ENCODE measurements around the gene KANK4. TPM values are rescaled to one million over a fixed set of nuclear protein-coding genes. Genes with fewer than 3 reads are reported as not detected.
"Not testable (repeated sequence)": the region's sequence is repeated elsewhere in the genome, so short reads cannot be mapped to it uniquely, and the experiment has no call there.

Gene KANK4
- polyA plus RNA-seq, 4 donors = 19.2 to 29.4 (median 21.5) TPM

GRCh38 chr1:62276791-62277190 is 42.4 kb downstream of the KANK4 start:
- no peak for DNase-seq (ENCODE audit: low read depth in 4 of 4, low spot score in 3 of 4)

- DNase-seq (ENCODE audit: low read depth in 4 of 4, low spot score in 3 of 4) = no peak
Measured at GRCh38 chr1:62274496-62275485, 44.4 kb downstream of the KANK4 start.

- DNase-seq (ENCODE audit: low read depth in 4 of 4, low spot score in 3 of 4) = no peak
Measured at GRCh38 chr1:62273953-62274352, 45.3 kb downstream of the KANK4 start.

- no peak for DNase-seq (ENCODE audit: low read depth in 4 of 4, low spot score in 3 of 4)
Measured at GRCh38 chr1:62271948-62272728, 47.1 kb downstream of the KANK4 start.

- no peak for DNase-seq (ENCODE audit: low read depth in 4 of 4, low spot score in 3 of 4)
Measured at GRCh38 chr1:62271134-62271533, 48.1 kb downstream of the KANK4 start.

GRCh38 chr1:62269851-62270495 is 49.3 kb downstream of the KANK4 start:
- no peak for DNase-seq (ENCODE audit: low read depth in 4 of 4, low spot score in 3 of 4)

- DNase-seq (ENCODE audit: low read depth in 4 of 4, low spot score in 3 of 4) = no peak
Measured at GRCh38 chr1:62269439-62269838, 49.8 kb downstream of the KANK4 start.

GRCh38 chr1:62268315-62268714 is 50.9 kb downstream of the KANK4 start:
- no peak for DNase-seq (ENCODE audit: low read depth in 4 of 4, low spot score in 3 of 4)

GRCh38 chr1:62265956-62266935 is 53.0 kb downstream of the KANK4 start:
- no peak for DNase-seq (ENCODE audit: low read depth in 4 of 4, low spot score in 3 of 4)

GRCh38 chr1:62263814-62264353 is 55.4 kb downstream of the KANK4 start:
- no peak for DNase-seq (ENCODE audit: low read depth in 4 of 4, low spot score in 3 of 4)

- DNase-seq (ENCODE audit: low read depth in 4 of 4, low spot score in 3 of 4) = no peak
Measured at GRCh38 chr1:62263006-62263813, 56.0 kb downstream of the KANK4 start.

GRCh38 chr1:62260688-62261087 is 58.5 kb downstream of the KANK4 start:
- no peak for DNase-seq (ENCODE audit: low read depth in 4 of 4, low spot score in 3 of 4)

- DNase-seq (ENCODE audit: low read depth in 4 of 4, low spot score in 3 of 4) = no peak
Measured at GRCh38 chr1:62259551-62259950, 59.7 kb downstream of the KANK4 start.

- no peak for DNase-seq (ENCODE audit: low read depth in 4 of 4, low spot score in 3 of 4)
Measured at GRCh38 chr1:62250126-62250726, 69.0 kb downstream of the KANK4 start.

- DNase-seq (ENCODE audit: low read depth in 4 of 4, low spot score in 3 of 4) = no peak
Measured at GRCh38 chr1:62247391-62248168, 71.7 kb downstream of the KANK4 start.

GRCh38 chr1:62245201-62245600 is 74.0 kb downstream of the KANK4 start:
- DNase-seq (ENCODE audit: low read depth in 4 of 4, low spot score in 3 of 4) = no peak

GRCh38 chr1:62244380-62244779 is 74.9 kb downstream of the KANK4 start:
- DNase-seq (ENCODE audit: low read depth in 4 of 4, low spot score in 3 of 4) = not testable (repeated sequence)

Measured in right renal pelvis (tissue), 4 donors.